ENCODE data around the gene SLCO2B1.

- TF ChIP-seq POLR2A (IDR thresholded peaks at IDR 0.05) (no peak), POLR2AphosphoS5 (IDR thresholded peaks at IDR 0.05) (no peak), CTCF (IDR thresholded peaks at IDR 0.05) (no peak)
Measured at GRCh38 chr11:75165721-75166120, 14.8 kb downstream of the SLCO2B1 start.

Measured in gastroesophageal sphincter (tissue), 3 donors.